HG03378 (cell line): ENCODE results near the gene TRIM24.
"Not testable (repeated sequence)": the region's sequence is repeated elsewhere in the genome, so short reads cannot be mapped to it uniquely, and the experiment has no call there.

Source experiments
- ATAC-seq: cut with Tn5 transposase; IDR thresholded peaks from one replicate; pipeline ENCODE4 v1.9.1; 2021; ENCODE audit warnings: mild to moderate bottlenecking, moderate library complexity; ENCODE audit not compliant: unreplicated experiment

The TRIM24 gene

GRCh38 chr7:138525757-138526156 lies 65.7 kb downstream of the TRIM24 start:
- ATAC-seq, result no peak

GRCh38 chr7:138527746-138528223 lies 67.7 kb downstream of the TRIM24 start:
- no peak for ATAC-seq

- not testable (repeated sequence) for ATAC-seq
These were observed 76.8 kb downstream of the TRIM24 start for GRCh38 chr7:138536833-138537232.

- no peak for ATAC-seq
These were observed 78.5 kb downstream of the TRIM24 start for GRCh38 chr7:138538518-138538917.

GRCh38 chr7:138538997-138539644 lies 79.1 kb downstream of the TRIM24 start:
- no peak for ATAC-seq

GRCh38 chr7:138542183-138542582 lies 82.1 kb downstream of the TRIM24 start:
- peak; percentile 94 for ATAC-seq

- no peak for ATAC-seq
These were observed 83.7 kb downstream of the TRIM24 start for GRCh38 chr7:138543739-138544138.

GRCh38 chr7:138545123-138545522 lies 85.1 kb downstream of the TRIM24 start:
- no peak for ATAC-seq

- ATAC-seq, result no peak
These were observed 86.1 kb downstream of the TRIM24 start for GRCh38 chr7:138546064-138546619.

- no peak for ATAC-seq
These were observed 86.8 kb downstream of the TRIM24 start for GRCh38 chr7:138546829-138547228.

- no peak for ATAC-seq
These were observed 89.0 kb downstream of the TRIM24 start for GRCh38 chr7:138549082-138549481.

- ATAC-seq, result no peak
These were observed 90.3 kb downstream of the TRIM24 start for GRCh38 chr7:138550337-138550736.

GRCh38 chr7:138551102-138551501 lies 91.0 kb downstream of the TRIM24 start:
- ATAC-seq, result no peak

- ATAC-seq, result no peak
These were observed 93.7 kb downstream of the TRIM24 start for GRCh38 chr7:138553805-138554204.

- ATAC-seq, result no peak
These were observed 94.6 kb downstream of the TRIM24 start for GRCh38 chr7:138554674-138555073.

GRCh38 chr7:138555684-138556083 lies 95.6 kb downstream of the TRIM24 start:
- ATAC-seq, result no peak

- ATAC-seq, result no peak
These were observed 96.9 kb downstream of the TRIM24 start for GRCh38 chr7:138556771-138557484.

- no peak for ATAC-seq
These were observed 99.4 kb downstream of the TRIM24 start for GRCh38 chr7:138559448-138559847.

GRCh38 chr7:138563808-138564207 lies 103.7 kb downstream of the TRIM24 start:
- no peak for ATAC-seq

- no peak for ATAC-seq
These were observed 104.3 kb downstream of the TRIM24 start for GRCh38 chr7:138564365-138564764.

GRCh38 chr7:138565071-138565450 lies 105.0 kb downstream of the TRIM24 start:
- ATAC-seq, result no peak

GRCh38 chr7:138565451-138566114 lies 105.5 kb downstream of the TRIM24 start:
- ATAC-seq, result no peak
